Renal cortex interstitium (tissue), 15 donors: ENCODE measurements around the gene LAMB1. TPM values are rescaled to one million over a fixed set of nuclear protein-coding genes. Genes with fewer than 3 reads are reported as not detected.
A peak's percentile ranks its signal among the peaks of the same experiment; 100 is the strongest.
"Not testable (repeated sequence)": the region's sequence is repeated elsewhere in the genome, so short reads cannot be mapped to it uniquely, and the experiment has no call there.

ENCODE experiments used
- DNase-seq, 11 donors: peaks; one replicate each; pipeline ENCODE4 v3.0.0-alpha.2; 2013; ENCODE audit warnings: low read depth in 9 of 11, low spot score in 4 of 11; ENCODE audit errors: extremely low read depth in 1 of 11
- long read RNA-seq, 16 experiments: transcript quantifications; one replicate each; lab custom pipeline, GENCODE V29; 2026
- polyA plus RNA-seq, 3 donors: library from polyadenylated mRNA; unstranded; fragments of 120-200 nt; gene quantifications; one replicate each; pipeline ENCODE4 v1.2.1, GENCODE V29; 2013; ENCODE audit not compliant: insufficient read length in 3 of 3

LAMB1 gene
- 100 to 1,000 TPM; 622 to 760 (median 744) TPM for polyA plus RNA-seq
- long read RNA-seq, donor 1, full-length matches to known transcripts: 26 of 196 reads
- long read RNA-seq, donor 1, partial matches to known transcripts: 170 of 196 reads
- long read RNA-seq, donor 1, other reads (novel, unspliced or antisense): 0 of 196 reads
- long read RNA-seq, donor 2, full-length matches to known transcripts: 26 of 247 reads
- long read RNA-seq, donor 2, partial matches to known transcripts: 221 of 247 reads
- long read RNA-seq, donor 2, other reads (novel, unspliced or antisense): 0 of 247 reads
- long read RNA-seq, donor 3, full-length matches to known transcripts: 51 of 442 reads
- long read RNA-seq, donor 3, partial matches to known transcripts: 391 of 442 reads
- long read RNA-seq, donor 3, other reads (novel, unspliced or antisense): 0 of 442 reads
- long read RNA-seq, donor 4, full-length matches to known transcripts: 36 of 572 reads
- long read RNA-seq, donor 4, partial matches to known transcripts: 531 of 572 reads
- long read RNA-seq, donor 4, other reads (novel, unspliced or antisense): 5 of 572 reads
- long read RNA-seq, donor 5: 0 reads
- long read RNA-seq, donor 6, full-length matches to known transcripts: 49 of 466 reads
- long read RNA-seq, donor 6, partial matches to known transcripts: 412 of 466 reads
- long read RNA-seq, donor 6, other reads (novel, unspliced or antisense): 5 of 466 reads
- long read RNA-seq, donor 7, full-length matches to known transcripts: 42 of 448 reads
- long read RNA-seq, donor 7, partial matches to known transcripts: 406 of 448 reads
- long read RNA-seq, donor 7, other reads (novel, unspliced or antisense): 0 of 448 reads
- long read RNA-seq, donor 8: 0 reads
- long read RNA-seq, donor 9, full-length matches to known transcripts: 26 of 313 reads
- long read RNA-seq, donor 9, partial matches to known transcripts: 287 of 313 reads
- long read RNA-seq, donor 9, other reads (novel, unspliced or antisense): 0 of 313 reads
- long read RNA-seq, donor 10, full-length matches to known transcripts: 31 of 447 reads
- long read RNA-seq, donor 10, partial matches to known transcripts: 416 of 447 reads
- long read RNA-seq, donor 10, other reads (novel, unspliced or antisense): 0 of 447 reads
- long read RNA-seq, donor 11, full-length matches to known transcripts: 25 of 350 reads
- long read RNA-seq, donor 11, partial matches to known transcripts: 325 of 350 reads
- long read RNA-seq, donor 11, other reads (novel, unspliced or antisense): 0 of 350 reads
- long read RNA-seq, donor 12, transcript LAMB1-209 (4 exons, 1,540 nt): major isoform, 13 of 152 reads
- long read RNA-seq, donor 12, partial matches to known transcripts: 135 of 152 reads
- long read RNA-seq, donor 12, other reads (novel, unspliced or antisense): 0 of 152 reads
- long read RNA-seq, donor 13: 0 reads
- long read RNA-seq, donor 14, full-length matches to known transcripts: 18 of 191 reads
- long read RNA-seq, donor 14, partial matches to known transcripts: 173 of 191 reads
- long read RNA-seq, donor 14, other reads (novel, unspliced or antisense): 0 of 191 reads
- long read RNA-seq, donor 15, transcript LAMB1-209 (4 exons, 1,540 nt): major isoform, 9 of 134 reads
- long read RNA-seq, donor 15, partial matches to known transcripts: 121 of 134 reads
- long read RNA-seq, donor 15, other reads (novel, unspliced or antisense): 0 of 134 reads
- long read RNA-seq, donor 16, full-length matches to known transcripts: 86 of 1,314 reads
- long read RNA-seq, donor 16, partial matches to known transcripts: 1,222 of 1,314 reads
- long read RNA-seq, donor 16, other reads (novel, unspliced or antisense): 6 of 1,314 reads

GRCh38 chr7:108002726-108003598 lies at the start of gene LAMB1:
Gene LAMB1, minus strand, starts transcription at chr7:108003161. Its CDS starts 276 bp downstream, at chr7:108002885.
- DNase-seq: peak in 7 of 11 donors; percentile 65 to 77 (median 72)

GRCh38 chr7:108051454-108051853 lies 48.5 kb upstream of the LAMB1 start:
- DNase-seq: no peak

- DNase-seq: no peak
Observed at GRCh38 chr7:108049962-108050361, 47.0 kb upstream of the LAMB1 start.

- no peak for DNase-seq
Observed at GRCh38 chr7:108048422-108048821, 45.5 kb upstream of the LAMB1 start.

- no peak for DNase-seq
Observed at GRCh38 chr7:108046952-108047506, 44.1 kb upstream of the LAMB1 start.

- no peak for DNase-seq
Observed at GRCh38 chr7:108045669-108046068, 42.7 kb upstream of the LAMB1 start.

- no peak for DNase-seq
Observed at GRCh38 chr7:108045154-108045553, 42.2 kb upstream of the LAMB1 start.

- no peak for DNase-seq
Observed at GRCh38 chr7:108044345-108044744, 41.4 kb upstream of the LAMB1 start.

GRCh38 chr7:108038986-108039385 lies 36.0 kb upstream of the LAMB1 start:
- no peak for DNase-seq

- no peak for DNase-seq
Observed at GRCh38 chr7:108037741-108038140, 34.8 kb upstream of the LAMB1 start.

GRCh38 chr7:108037140-108037539 lies 34.2 kb upstream of the LAMB1 start:
- DNase-seq: no peak

GRCh38 chr7:108034586-108034985 lies 31.6 kb upstream of the LAMB1 start:
- no peak for DNase-seq

GRCh38 chr7:108033776-108034497 lies 31.0 kb upstream of the LAMB1 start:
- DNase-seq: no peak

GRCh38 chr7:108033309-108033708 lies 30.3 kb upstream of the LAMB1 start:
- not testable (repeated sequence) for DNase-seq

GRCh38 chr7:108030516-108030915 lies 27.6 kb upstream of the LAMB1 start:
- DNase-seq: no peak

- DNase-seq: no peak
Observed at GRCh38 chr7:108029034-108029433, 26.1 kb upstream of the LAMB1 start.
